BE2C (cell line): ENCODE results near the gene MYEOV.

Experiments used
- DNase-seq: peaks from one replicate; pipeline ENCODE4 v3.0.0-alpha.2; 2020
- H3K27me3 ChIP-seq: fragments of 250-450 bp; sonication (Bioruptor Pico); 2 replicates; pipeline ENCODE4 v1.5.1; 2020; ENCODE audit warnings: mild to moderate bottlenecking
- H3K36me3 ChIP-seq: fragments of 250-450 bp; sonication (Bioruptor Pico); 2 replicates; pipeline ENCODE4 v1.5.1; 2020; ENCODE audit warnings: mild to moderate bottlenecking
- H3K4me1 ChIP-seq: fragments of 250-450 bp; sonication (Bioruptor Pico); 2 replicates; pipeline ENCODE4 v1.5.1; 2020
- H3K4me3 ChIP-seq: 2 replicates; pipeline ENCODE4 v1.5.1; 2011; ENCODE audit warnings: low read depth, low read length
- H3K9me3 ChIP-seq: fragments of 250-450 bp; sonication (Bioruptor Pico); 2 replicates; pipeline ENCODE4 v1.5.1; 2020
- TF ChIP-seq, protein P1 (sequence below): IDR thresholded peaks from 2 replicates; pipeline ENCODE4 v1.5.1; 2012; ENCODE audit warnings: mild to moderate bottlenecking, low read depth, low read length

MYEOV gene

DNA sequence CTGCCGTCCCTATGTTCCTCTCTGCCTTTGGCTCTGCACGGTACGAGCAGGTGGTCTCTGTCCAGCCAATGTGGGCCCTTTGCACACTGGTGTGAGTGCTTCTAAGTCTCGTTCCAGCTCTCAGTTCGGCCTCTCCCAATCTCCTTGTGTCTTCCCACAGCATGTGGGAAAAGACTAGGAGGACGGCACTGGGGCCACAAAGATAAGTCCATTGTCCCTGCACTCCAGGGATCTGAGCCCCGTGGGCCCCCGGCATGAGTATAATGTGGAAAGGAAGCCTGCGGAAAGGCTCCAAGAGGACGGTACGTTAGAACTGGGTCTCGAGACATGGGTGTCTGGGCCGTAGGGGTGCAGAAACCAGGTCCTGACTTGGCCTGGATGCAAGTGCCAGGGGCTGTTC, 16.4 kb downstream of the MYEOV start:
- TF ChIP-seq, protein P1, sequence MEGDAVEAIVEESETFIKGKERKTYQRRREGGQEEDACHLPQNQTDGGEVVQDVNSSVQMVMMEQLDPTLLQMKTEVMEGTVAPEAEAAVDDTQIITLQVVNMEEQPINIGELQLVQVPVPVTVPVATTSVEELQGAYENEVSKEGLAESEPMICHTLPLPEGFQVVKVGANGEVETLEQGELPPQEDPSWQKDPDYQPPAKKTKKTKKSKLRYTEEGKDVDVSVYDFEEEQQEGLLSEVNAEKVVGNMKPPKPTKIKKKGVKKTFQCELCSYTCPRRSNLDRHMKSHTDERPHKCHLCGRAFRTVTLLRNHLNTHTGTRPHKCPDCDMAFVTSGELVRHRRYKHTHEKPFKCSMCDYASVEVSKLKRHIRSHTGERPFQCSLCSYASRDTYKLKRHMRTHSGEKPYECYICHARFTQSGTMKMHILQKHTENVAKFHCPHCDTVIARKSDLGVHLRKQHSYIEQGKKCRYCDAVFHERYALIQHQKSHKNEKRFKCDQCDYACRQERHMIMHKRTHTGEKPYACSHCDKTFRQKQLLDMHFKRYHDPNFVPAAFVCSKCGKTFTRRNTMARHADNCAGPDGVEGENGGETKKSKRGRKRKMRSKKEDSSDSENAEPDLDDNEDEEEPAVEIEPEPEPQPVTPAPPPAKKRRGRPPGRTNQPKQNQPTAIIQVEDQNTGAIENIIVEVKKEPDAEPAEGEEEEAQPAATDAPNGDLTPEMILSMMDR, result no peak
- H3K36me3 ChIP-seq, result no peaks in the 10 kb centered on the region
- H3K9me3 ChIP-seq, result no peaks in the 10 kb centered on the region
- DNase-seq, result no peak
- H3K4me1 ChIP-seq, result no peaks in the 10 kb centered on the region
- H3K27me3 ChIP-seq, result no peaks in the 10 kb centered on the region
- H3K4me3 ChIP-seq, result no peak overlapping the region

DNA sequence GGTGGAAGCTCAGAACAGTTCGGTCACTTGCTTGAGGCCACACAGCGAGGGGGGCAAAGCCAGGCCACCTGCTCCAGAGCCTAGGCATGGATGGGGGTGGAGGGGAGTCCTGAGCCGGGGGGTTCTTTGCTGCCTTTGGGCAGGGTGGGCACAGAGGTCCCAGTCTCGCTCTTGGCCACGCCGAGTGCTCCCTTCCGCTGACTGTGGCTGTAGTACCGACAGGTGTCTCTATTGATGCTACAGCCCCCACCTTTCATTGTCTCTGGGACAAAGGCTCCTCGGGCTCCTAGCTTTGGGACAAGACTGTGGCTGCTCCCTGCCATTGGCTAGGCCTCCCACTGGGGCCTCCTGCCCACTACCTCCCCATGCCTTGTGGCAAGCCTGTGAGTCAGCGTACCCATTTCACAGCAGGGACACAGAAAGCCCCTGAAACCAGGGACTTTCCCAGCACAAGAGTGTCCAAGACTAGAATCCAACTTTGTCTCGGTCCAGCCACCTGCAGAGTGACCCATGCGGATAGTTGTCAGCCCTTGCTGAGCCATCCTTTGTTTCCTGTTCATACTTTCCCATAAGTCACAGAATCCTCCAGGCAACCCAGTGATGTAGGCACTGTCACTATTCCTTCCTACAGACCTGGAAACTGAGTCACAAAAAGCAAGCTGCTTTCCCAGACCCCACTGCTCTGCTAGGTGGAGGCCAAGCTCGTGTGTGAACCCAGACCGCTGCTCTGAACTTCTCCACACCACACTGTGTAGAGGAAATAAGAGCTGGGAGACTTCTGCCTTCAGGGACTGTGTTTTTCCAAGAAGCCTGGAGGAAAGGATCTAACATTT, 17.2 kb downstream of the MYEOV start:
- TF ChIP-seq, protein P1, result no peak
- H3K27me3 ChIP-seq, result no peaks in the 10 kb centered on the region
- no peaks in the 10 kb centered on the region for H3K9me3 ChIP-seq
- DNase-seq, result no peak
- no peak overlapping the region for H3K4me3 ChIP-seq
- H3K36me3 ChIP-seq, result no peaks in the 10 kb centered on the region
- H3K4me1 ChIP-seq, result no peaks in the 10 kb centered on the region

DNA sequence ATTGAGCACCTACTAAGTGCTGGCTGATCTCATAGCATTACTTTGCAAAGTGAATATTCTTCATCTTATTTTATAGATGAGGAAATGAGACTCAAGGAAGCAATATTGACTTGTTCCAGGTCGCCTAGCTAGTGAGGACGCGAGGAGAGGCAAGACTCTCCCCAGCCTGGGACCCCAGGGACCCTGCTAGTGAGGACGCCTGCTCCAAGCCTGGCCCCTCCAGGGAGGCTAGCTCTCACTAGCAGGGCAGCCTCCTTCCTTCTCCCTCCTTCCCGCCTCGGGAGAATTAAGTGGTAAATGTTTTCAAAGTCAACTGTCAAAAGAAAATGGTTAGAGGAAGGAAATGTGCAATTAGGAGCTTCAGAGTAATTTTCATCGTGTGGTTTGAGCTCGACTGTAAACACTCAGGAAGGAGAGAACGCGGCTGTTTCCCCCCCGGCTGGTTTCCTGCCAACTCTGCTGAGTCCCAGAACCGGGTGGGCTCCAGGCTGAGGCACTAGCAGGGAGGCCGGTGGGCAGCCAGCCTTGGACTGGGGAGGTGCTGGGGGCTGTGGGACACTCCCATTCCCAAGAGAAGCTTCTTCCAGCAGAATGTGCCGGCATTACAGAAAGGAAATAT, 17.9 kb downstream of the MYEOV start:
- Histone ChIP-seq H3K27me3 (no peaks in the 10 kb centered on the region), H3K36me3 (no peaks in the 10 kb centered on the region), H3K4me1 (no peaks in the 10 kb centered on the region), H3K9me3 (no peaks in the 10 kb centered on the region), H3K4me3 (no peak overlapping the region)
- TF ChIP-seq, protein P1, result no peak
- DNase-seq, result no peak

DNA sequence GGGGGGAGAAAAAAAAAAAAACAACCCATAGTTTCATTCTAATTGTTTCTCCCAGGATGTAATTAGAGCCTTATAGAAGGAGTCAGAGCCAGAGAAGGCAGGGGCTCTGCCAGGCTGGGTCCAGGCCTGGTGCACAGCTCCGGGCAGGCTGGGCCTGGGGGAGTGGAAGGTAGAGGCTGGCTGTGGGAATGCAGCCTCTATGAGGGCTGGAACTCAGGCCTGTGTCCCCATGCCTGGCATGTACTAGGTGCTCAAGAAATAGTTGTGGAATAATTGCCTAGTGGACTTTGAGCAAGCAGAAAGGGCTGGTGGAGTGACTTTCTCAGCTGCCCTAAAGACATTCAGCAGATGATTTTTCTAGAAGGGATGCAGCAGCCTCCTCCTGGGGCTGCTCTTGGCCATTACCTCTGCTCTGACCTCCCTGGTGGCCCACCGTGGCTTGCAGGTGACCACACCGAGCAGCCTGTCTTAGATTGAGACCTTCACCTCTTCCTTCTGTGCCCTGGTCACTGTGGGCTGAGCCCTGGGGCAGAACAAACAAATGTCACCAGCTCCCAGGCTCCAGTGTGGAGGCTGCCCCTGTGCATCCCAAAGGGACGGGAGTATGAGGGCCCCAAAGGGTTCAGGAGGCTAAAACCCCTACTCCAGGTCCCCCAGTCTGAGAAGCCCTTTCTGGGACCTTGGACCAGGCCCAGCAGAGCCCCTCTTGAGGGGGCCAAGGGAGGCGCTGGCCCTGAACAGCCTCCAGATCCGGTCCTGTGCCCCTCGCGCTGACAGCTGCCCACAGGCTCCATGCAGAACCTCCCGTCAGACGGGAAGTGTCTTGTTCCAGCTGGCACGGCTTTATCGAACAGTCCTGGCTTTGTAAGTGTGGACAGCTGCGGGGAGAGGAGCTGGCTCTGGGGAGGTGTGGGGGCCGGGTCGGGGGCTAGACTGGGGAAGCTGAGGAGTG, 18.8 kb downstream of the MYEOV start:
- Histone ChIP-seq H3K4me1 (no peaks in the 10 kb centered on the region), H3K4me3 (no peak overlapping the region)

DNA sequence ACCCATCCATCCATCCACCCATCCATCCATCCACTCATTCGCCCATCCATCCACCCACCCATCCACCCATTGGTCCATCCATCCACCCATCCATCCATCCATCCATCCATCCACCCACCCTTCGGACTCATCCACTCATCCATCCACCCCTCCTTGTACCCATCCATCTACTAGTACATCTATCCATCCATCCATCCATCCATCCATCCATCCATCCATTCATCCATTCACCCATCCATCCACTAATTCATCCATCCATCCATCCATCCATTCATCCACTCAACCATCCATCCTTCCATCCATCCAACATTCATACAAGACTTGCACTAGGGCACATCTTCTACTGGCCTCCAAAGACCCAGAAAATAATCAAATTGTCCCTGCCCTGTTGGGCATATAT, 20.0 kb downstream of the MYEOV start:
- no peaks in the 10 kb centered on the region for H3K36me3 ChIP-seq
- no peaks in the 10 kb centered on the region for H3K27me3 ChIP-seq
- H3K4me1 ChIP-seq, result no peaks in the 10 kb centered on the region
- H3K9me3 ChIP-seq, result no peaks in the 10 kb centered on the region
- no peak for DNase-seq
- H3K4me3 ChIP-seq, result no peak overlapping the region
- TF ChIP-seq, protein P1, result no peak

More for the DNA sequence above, 18.8 kb downstream of the MYEOV start:
- TF ChIP-seq, protein P1, result no peak
- DNase-seq, result no peak
- no peaks in the 10 kb centered on the region for H3K27me3 ChIP-seq
- H3K9me3 ChIP-seq, result no peaks in the 10 kb centered on the region
- no peaks in the 10 kb centered on the region for H3K36me3 ChIP-seq
